HG03439 (cell line): Measurements from ENCODE around the gene ASF1B.
A peak's percentile ranks its signal among the peaks of the same experiment; 100 is the strongest.
"Not testable (repeated sequence)": the region's sequence is repeated elsewhere in the genome, so short reads cannot be mapped to it uniquely, and the experiment has no call there.

ENCODE experiments used
- ATAC-seq: cut with Tn5 transposase; IDR thresholded peaks from one replicate; pipeline ENCODE4 v1.9.1; 2021; ENCODE audit warnings: mild to moderate bottlenecking, moderate library complexity; ENCODE audit not compliant: unreplicated experiment

ASF1B gene

DNA sequence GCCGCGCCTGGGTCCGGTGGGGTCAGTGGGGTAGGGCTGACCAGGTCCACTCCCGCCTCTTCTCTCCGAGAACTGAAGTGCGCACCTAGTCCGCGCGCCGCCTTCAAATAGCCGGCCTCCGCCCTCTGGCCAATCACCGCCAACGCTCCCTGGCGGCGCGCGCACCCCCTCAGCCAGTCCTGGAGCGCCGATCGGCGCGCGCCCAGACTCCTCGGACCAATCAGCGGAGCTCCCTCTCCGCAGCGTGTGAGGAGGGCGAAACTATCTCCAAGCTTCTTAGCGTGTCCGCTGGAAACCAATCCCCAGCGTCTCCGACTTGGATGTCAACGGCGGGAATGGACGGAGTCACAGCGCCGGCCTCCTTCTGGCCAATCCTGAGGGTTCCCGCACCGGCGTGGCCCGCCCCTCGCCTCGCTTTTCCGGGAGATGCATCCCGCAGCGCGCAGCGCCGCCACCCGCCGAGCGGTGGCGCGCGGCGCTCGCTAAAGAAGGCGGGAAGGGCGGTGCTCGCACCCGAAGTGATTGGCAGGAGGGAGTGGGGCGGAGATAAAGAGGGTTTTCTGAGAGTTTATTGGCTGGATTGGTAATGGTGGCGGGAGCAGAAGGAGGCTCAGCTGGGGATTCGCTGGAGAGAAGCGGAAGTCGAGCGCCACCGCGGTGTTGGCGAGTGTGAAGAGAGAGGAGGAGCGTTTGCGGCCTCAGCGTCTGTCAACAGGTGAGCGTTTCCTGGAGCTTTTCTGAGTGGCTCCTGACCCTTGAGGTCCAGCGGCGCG lies at the start of gene ASF1B:
ASF1B (minus strand) TSS at position 81 of the 773 bp plus-strand sequence. CDS start 133 bp downstream, outside the sequence.
- ATAC-seq, result peak; percentile 84

DNA sequence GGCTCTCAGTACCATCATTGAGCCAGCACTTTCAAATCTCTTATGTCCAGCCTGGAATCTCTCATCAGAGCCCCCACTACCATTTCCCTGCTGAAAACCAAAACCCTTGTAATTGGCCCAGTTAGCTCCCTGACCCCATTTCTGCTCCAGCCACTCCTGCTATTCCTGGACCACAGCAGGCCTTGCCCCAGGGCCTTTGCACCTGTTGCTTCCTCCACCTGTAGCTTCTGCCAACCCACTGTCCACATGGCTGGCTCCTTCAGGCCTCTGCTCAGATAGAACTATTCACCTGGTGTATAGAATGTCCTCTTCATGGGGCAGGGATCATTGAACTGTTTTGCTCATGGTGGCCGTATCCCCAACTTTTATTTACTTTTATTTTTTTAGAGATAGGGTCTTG lies 49.3 kb upstream of the ASF1B start:
- not testable (repeated sequence) for ATAC-seq

DNA sequence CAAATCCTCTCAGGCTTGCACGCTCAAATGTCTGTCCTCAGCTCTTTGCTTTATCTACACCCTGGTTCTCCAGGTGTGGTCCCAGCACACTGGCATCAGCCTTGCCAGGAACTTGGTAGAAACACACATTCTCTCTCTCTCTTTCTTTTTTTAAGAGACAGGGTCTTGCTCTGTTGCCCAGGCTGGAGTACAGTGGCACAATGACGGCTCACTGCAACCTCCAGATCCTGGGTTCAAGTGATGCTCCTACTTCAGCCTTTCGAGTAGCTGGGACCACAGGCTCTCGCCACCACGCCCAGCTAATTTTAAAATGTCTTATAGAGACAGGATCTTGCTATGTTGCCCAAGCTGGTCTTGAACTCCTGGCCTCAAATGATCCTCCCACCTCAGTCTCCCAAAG lies 48.8 kb upstream of the ASF1B start:
- ATAC-seq, result no peak

DNA sequence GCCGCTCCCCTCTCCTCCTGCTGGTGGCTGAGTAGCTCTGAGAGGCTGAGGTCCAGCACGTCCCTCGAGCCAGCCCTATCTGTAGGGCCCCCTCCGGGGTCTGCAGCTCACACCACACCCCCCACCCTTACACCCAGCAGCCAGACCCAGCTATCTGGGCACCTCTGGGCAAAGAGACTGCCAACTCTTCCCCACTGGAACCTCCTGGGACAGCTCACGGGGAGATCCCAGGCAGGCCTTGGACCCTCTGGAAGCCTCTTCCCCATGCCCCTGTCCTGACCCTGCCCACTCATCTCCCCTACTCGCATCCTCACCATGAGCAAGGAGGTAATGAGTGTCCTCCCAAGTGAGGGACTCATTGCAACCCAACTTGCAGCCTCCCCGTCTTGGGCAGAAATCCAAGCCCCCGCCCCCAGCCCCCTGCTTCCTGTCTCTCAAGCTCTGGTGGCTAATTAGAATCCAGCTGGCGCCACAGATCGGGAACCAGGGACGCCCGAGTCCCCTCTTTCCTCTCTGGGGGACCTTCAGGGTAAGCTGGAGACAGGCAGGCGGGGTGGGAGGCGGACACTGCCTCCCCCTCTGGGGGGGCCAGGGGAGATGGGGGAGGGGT lies 47.5 kb upstream of the ASF1B start:
- ATAC-seq, result no peak

DNA sequence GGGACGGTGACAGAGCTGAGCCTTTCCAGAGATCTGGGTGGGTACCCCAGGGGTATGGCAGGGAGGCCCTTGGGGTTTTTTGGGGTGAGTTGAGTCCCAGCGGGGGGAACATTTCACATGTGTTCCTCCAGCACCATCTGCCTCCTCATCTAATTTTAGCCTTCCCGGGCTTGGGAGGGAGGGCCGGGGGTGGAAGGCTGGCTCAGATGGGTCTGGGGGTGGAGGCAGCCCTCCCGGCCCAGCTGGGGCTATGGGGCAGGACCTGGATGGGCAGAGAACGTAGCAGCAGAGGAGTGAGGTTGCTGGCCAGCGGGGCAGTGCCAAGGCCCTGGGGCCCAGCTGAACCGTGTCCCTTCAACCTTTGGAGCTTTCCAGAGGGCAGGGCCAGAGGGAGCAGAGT lies 46.1 kb upstream of the ASF1B start:
- ATAC-seq, result no peak

DNA sequence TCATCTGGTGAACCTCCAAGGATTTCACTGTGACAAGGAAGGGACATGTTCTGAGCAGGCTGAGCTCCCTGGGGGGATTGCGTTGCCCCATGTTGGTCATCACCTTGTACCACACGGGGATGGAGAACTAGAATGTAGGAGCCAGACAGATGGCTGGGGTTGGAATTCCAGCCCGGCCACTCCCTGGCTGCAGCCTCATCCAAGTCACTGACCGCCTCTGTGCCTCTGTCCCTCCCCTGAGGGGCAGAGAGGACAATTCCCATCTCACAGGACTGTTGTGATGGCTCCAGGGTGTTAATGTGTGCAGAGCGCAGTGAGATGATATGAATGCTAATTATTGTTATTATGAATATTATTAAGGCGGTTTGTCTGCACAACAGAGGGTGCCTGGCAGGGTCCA lies 45.5 kb upstream of the ASF1B start:
- no peak for ATAC-seq

DNA sequence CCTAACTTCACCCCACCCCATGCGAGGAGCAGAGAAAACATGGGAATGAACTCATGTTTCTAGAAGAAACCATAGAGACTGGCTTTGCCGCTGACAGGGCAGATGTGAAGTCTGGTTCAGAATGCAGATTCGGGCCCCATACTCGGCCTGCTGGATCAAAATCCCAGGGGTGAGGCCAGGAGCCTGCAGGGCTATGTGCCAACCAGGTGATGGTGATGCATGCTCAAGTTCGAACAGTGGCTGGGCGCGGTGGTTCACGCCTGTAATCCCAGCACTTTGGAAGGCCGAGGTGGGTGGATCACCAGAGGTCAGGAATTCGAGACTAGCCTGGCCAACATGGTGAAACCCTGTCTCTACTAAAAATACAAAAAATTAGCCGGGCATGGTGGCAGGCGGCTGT lies 44.8 kb upstream of the ASF1B start:
- not testable (repeated sequence) for ATAC-seq

DNA sequence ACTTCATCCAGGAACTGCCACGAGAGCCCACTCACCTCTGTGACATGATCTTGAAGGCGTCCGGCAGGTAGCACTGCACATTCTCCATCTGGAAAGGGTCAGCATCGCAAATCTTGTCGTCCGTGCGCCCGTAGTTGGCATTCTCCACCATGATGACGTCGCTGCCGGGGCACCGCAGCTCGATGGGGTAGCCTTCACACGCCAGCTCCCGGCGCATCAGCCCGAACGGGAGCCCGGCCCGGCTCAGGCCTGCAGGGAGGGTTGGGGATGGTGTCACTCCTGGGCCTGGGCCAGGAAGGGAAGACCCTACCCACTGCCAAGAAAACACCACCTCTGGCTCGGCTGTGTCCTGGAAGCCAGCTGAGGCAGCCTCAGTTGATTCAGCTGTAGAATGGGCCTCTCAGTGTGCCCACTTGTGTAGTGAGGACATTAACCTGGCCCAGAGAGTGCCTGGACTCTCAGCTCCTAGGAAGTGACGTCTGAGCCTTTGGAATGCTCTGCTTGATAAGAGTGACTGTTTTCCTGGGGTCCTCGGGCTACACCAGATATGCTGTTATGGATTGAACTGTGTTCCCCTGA lies 41.2 kb upstream of the ASF1B start:
- ATAC-seq, result no peak

DNA sequence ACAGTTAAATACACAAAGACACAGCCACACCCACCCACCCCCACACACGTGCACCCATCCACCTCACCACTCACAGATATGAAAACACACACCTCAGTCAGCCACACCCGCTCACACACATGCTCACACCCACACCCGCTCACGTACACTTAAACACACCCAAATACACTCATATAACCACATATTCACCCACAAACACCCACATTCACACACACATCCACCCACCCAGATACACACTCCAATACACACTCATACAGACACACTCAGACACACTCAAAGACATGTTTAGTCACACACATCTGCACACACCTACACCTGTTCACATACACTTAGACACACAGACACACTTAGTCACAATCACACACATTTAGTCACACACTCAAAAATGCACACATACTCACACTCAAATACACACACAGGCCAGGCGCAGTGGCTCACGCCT lies 39.0 kb upstream of the ASF1B start:
- ATAC-seq, result no peak

DNA sequence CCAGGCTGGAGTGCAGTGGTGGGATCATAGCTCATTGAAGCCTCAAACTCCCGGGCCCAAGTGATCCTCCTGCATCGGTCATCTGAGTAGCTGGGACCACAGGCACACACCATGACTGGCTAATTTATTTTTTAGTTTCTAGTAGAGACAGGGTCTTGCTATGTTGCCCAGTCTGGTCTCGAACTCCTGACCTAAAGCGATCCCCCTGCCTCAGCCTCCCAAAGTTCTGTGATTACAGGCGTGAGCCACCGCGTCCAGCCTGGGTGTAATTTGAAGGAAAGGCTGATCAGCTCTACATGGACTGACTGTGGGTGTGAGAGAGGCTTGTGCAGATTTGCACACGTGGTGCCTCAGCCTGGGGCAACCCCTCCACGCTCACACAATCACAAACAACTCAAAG lies 38.5 kb upstream of the ASF1B start:
- no peak for ATAC-seq

DNA sequence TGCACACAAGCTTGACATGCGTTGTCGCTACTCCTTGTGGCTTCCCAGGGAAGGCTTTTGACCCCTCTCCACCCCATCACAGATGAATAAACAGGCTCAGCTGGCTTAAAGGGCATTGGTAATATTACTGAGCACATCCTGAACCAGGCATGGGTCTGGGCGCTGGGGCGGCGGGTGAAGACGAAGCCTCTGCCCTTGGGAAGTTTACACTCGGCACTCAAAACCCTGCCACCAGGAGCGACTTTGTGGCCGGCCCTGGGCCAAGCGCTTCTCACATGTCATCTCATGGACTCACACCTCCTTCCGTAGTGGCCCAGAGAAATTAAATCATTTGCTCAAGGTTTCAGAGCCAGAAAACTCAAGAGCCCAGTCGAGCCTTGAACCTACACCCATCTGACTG lies 32.6 kb upstream of the ASF1B start:
- no peak for ATAC-seq

DNA sequence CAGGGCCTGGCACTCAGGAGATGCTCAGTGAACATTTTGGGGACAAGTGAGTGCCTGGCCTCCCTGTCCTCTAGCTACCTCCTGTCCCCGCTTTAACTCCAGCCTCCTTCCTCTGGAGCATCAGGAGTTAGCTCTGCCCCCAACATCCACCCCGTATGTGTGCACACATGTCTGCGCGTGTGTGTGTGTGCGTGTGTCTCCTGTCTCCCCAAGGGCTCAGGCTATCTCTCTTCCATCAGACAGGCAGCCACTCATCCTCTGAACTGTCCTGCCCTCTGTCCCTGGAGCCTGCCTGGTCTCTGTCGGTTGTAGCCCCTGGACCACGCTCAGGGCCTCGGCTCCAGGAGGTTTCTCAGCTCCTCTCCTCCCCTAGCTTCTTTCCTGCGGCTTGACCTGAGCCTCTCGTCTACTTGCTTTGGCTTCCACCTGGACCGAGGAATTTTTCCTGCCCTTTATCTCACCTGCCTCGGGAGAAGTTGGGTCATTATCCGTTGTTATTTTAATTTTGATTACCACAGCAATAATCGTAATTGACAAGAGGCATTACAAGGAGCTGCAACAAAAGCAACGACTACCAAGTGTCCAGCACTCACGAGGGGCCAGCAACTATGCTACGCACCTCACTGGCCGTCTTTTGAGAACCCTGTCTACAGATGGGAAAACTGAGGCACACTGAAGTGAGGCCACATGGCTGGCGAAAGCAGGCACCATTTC lies 32.0 kb upstream of the ASF1B start:
- no peak for ATAC-seq

DNA sequence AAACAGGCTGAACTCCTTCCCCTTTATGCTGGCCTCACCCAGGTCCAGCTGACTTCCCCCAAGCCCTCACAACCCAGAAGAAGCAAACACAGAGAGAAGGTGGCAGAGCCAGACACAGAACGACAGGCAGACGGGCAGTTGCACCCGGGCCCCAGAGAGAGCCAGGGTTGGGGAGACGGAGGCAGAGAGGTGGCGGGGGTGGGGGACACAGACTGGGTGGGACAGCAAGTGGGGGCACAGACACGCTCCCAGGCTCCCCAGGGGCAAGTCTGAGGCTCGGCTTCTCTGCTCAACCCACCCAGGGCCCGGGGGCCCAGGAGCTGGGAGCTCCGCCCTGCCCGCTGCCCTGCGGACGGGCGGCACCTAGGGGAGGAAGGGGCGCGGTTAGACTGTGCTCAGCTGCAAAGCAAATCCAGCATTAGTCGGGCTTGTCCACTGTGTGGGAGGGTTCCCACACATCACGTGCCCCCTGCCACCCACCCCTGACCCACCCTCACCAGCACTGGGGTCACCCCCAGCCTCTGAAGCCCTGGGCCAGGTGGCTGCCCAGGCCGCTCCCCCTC lies 31.3 kb upstream of the ASF1B start:
- no peak for ATAC-seq

DNA sequence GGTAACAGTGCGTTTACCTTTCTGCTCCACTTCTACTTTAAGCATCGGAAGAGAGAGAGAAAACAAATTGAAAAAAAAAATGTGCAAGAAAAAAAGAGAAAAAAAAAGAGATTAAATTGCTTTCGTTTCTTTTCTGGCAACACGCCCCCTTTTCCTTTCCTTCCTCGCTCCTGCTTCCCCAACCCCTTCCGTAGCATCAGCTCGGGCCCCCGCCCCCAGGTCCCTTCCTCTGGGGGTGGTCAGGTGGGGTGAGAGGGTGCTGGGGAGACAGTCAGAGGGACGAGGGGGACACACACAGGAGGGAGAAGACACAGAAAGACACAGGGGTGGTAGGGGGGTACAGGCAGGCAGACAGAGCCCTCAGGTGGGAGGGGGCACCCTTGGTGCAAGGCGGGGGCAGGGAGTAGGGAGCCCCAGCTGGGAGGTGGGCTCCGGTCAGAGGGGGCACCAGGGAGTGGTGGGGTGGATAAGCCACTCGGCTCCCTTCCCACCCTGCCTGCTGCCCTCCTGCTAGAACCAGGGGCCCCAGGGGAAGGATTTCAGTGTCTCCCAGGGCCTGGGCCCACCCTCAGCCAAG lies 30.7 kb upstream of the ASF1B start:
- ATAC-seq, result no peak

DNA sequence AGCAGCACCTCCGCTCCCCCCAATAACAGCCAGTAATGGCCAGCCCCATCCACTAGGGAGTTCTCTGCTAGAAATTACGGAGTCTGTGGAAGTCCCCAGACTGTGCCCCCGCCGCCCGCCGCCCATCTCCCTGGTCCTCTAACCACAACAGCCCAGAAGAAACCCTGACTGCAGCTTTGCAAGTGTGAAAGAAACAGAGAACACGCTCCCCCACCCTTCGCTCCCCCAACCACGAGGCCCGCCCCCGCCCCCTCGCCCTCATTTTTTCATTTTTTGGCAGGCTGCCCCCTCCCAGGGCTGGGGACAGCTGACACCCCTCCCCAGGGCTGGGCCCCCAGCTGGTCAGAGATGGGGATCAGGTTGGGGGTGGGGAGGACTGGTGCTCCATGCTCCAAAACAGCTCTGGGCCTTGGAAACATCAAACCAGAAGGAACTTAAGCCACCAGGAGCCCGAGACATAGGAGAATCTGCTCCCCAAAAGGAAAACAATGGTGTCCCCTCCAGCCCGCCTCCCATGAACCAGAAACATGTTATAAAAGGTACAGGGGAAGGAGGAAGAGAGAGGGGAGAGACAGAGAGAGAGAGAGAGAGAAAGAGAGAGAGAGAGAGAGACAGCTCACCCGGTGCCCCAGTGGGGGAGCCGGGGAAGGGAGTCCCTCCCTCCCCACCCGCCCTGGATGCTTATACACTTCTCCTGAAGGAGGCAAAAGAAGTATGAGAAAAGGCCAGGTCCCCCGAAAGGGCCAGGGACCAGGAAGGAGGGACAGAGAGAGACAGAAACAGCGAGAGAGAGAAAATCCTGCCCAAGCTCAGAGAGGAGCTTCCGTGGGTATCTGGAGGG lies 29.8 kb upstream of the ASF1B start:
- no peak for ATAC-seq

DNA sequence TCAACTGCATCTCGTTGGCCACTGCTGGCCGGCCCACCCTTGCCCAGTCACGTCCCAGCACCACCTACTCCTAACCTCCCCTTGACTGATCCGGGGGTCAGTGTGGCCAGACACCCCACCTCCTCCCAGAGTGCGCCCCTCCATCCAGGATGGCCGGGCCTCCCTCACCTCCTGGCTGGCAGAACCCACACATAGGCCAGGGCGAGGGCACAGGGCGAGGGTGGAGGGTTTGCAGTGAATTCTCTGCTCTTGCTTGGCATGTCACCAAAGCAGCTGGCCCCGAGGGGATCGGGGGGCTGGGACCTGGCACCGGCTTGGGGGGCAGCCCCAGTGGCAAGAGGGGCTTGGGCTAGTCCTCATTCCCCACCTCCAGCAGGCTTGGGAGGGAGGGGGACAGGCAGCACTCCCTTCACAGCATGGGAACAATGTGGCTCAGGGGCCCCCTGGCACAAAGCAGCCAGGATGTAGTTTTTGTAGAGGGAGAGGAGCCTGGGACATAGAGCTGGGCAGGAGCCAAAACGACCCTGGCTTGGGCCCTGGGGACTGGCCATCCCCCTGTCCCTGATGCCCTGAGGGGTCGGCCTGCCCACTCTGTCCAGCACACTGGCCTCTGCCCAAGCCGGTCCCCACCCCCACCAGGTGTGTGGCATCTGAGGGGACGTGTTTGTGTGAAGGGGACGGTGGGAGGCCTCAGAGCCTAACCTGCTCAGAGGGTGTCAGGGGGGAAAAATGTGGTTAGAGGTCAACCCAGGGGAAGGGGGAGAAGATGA lies 28.5 kb upstream of the ASF1B start:
- ATAC-seq, result no peak

DNA sequence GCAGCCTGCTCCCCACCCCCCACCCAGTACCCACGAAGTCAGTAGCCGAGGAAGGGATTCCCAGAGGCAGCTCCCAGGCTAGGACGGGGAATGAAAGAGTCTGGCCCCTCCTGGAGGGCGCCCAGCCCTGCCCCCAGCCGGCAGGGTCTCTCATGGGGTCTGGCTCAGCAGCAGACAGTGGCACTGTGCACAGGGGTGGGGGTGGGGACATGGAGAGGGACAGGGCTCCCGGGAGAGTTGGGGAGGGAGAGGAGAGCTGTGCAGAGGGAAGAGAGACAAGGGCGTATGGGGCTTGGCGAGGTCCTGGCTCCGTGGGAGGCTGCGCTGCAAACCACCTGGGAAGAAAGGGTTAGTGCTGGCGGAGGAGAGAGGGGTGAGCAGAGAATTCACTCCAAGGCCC lies 27.7 kb upstream of the ASF1B start:
- no peak for ATAC-seq

DNA sequence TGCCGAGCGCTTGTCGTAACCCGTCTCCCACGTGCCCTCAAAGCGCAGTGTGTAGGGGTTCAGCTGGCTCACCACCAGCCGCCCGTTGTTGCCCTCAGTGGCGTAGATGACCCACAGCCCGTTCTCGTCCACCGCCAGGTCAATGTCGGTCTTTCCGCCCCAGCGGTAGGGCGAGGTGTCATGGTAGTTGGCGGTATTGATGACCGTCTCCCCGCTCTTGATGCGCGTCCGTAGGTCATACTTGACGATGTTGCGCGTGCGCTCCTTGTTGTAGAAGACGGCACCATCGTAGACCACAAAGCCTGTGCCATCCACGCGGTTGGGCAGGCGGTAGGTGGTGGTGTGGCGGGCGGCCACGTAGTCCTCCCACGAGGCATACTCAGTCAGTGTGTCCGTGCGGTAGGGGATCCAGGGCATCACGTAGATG lies 26.5 kb upstream of the ASF1B start:
- no peak for ATAC-seq

DNA sequence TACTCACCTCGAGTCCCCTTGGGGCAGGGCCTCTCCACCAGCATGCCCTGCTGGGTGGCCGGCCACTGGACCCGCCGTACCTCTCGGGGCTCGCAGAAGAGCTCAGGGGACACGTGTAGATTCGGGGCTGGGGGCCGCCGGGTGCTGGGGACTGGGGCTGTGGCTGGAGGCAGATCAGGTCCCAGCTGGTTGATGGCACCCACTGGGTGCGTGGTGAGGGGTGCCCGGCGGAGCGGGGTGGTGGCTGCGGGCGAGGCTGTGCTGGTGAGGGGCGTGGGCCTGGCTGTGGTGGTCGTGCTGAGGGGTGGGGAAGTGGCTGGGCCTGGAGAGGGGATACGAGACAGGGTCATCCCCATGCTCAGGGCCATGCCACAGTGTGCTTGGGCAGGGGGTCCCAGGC lies 24.9 kb upstream of the ASF1B start:
- no peak for ATAC-seq
